ENCODE measurements around the gene TENT5C. TPM values are rescaled to one million over a fixed set of nuclear protein-coding genes. Genes with fewer than 3 reads are reported as not detected.
"Not testable (repeated sequence)": the region's sequence is repeated elsewhere in the genome, so short reads cannot be mapped to it uniquely, and the experiment has no call there.

Gene TENT5C
- 10 to 100 TPM; 17.0 to 20.1 TPM for total RNA-seq

DNA sequence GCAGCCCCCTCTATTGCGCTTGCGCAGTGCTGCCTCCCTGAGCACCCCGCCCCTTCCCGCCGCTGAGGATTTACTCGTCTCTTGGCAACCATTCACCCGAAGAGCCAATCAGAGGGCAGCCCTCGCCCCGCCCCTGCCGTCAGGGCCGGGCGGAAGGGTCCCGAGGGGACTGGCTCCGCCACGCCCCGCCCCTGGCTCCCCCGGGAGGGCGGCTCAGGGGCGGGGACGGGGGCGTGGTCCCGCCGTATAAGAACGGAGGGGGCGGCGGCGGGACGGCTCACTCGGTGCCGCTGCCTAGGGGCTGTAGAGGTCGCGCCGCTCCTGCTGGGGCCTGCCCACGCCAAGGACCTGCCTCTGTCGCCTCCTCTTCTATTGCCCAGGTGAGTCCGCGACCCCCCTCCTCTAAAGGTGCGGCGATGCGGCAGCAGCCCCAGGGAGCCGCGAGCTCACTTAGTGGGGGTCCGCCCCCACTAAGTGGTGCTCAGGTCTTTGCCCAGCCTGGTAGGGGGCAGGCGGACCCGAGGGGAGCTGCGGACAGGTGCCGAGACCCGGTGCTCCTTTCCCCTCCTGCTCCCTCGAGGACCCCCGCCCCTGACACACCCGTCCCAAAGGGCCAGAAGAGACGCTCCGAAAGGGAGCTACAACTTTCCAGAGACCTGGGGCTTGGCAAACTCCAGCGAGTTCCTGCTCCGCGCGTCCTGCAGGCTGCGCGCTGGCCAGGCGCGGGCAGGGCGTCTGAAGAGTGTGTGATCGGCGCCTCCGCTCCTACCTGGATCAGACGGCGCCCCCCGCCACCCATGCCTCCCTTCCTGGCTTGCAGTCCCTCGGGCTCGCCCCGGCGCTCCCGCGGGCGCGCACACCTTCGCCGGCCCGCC, at the start of gene TENT5C:
Gene TENT5C, plus strand, starts transcription at position 275 of the 875 bp plus-strand sequence. CDS start 16,821 bp downstream, outside the sequence.
- Histone ChIP-seq H3K4me3 (peak within 1 kb of the TSS; percentile 72 to 82), H3K4me1 (peaks cover 0 to 43% of the 10 kb centered on the region in 2 donors), H3K9me3 (no peaks in the 10 kb centered on the region), H3K27me3 (no peaks in the 10 kb centered on the region), H3K36me3 (no peaks in the 10 kb centered on the region), H3K27ac (peak within 1 kb of the TSS; percentile 88 to 89)
- DNase-seq (ENCODE audit: low spot score): peak; percentile 98
- TF ChIP-seq, protein P1, sequence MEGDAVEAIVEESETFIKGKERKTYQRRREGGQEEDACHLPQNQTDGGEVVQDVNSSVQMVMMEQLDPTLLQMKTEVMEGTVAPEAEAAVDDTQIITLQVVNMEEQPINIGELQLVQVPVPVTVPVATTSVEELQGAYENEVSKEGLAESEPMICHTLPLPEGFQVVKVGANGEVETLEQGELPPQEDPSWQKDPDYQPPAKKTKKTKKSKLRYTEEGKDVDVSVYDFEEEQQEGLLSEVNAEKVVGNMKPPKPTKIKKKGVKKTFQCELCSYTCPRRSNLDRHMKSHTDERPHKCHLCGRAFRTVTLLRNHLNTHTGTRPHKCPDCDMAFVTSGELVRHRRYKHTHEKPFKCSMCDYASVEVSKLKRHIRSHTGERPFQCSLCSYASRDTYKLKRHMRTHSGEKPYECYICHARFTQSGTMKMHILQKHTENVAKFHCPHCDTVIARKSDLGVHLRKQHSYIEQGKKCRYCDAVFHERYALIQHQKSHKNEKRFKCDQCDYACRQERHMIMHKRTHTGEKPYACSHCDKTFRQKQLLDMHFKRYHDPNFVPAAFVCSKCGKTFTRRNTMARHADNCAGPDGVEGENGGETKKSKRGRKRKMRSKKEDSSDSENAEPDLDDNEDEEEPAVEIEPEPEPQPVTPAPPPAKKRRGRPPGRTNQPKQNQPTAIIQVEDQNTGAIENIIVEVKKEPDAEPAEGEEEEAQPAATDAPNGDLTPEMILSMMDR (IDR thresholded peaks at IDR 0.05): no peak

DNA sequence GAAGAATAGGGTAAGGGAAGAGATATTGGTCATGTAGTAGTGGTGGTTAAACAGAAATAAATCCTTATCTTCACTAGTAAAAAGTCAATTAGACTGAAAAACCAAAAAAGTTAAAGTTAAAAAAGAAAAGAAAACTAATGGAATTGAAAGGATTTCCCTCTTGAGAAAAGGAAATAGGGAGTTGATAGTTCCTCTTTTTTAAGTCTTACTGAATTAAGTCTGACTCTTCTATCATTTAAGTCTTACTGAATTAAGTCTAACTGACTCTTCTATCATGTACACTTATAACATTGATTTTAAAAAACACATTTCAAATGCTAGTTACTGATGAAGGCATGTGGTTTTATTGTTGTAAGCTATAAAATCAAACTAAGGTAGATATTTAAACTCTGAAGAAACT, 49.5 kb upstream of the TENT5C start:
- Histone ChIP-seq H3K9me3 (no peaks in the 10 kb centered on the region), H3K27me3 (no peaks in the 10 kb centered on the region), H3K36me3 (no peaks in the 10 kb centered on the region), H3K4me1 (no peaks in the 10 kb centered on the region), H3K27ac (no peak overlapping the region), H3K4me3 (no peak overlapping the region)
- DNase-seq (ENCODE audit: low spot score): no peak
- TF ChIP-seq, protein P1 (IDR thresholded peaks at IDR 0.05): no peak

DNA sequence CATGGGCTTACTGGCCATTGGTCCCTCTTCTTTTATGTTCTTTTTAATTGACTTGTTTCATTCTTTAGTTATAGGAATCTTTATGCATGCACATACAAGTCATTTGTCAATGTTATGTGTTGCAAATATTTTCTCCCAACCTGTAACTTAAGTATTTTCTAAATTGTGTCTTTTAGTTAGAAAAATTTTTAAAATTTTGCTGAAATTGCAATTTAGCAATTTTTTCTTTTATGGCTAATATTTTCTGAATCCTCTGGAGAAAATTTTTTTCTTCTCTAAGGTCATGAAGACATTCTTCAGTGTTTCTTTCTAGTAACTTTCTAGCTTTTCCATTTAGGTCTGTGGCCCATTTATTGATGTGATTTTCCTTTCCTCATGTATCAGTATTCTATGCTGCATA, 48.9 kb upstream of the TENT5C start:
- TF ChIP-seq, protein P1 (IDR thresholded peaks at IDR 0.05): no peak
- Histone ChIP-seq H3K27me3 (no peaks in the 10 kb centered on the region), H3K9me3 (no peaks in the 10 kb centered on the region), H3K4me3 (no peak overlapping the region), H3K36me3 (no peaks in the 10 kb centered on the region), H3K4me1 (no peaks in the 10 kb centered on the region), H3K27ac (no peak overlapping the region)
- DNase-seq (ENCODE audit: low spot score): no peak

DNA sequence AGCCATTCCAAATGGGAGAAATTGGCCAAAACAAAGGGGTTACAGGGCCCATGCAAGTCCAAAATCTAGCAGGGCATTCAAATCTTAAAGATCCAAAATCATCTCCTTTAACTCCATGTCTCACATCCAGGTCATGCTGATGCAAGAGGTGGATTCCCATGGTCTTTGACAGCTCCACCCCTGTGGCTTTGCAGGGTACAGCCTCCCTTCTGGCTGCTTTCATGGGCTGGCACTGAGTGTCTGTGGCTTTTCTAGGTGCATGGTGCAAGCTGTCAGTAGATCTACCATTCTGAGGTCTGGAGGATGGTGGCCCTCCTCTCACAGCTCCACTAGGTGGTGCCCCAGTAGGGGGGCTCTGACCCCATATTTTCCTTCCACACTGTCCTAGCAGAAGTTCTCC, 47.4 kb upstream of the TENT5C start:
- not testable (repeated sequence) for H3K4me3 ChIP-seq, H3K27ac ChIP-seq, H3K27me3 ChIP-seq, H3K36me3 ChIP-seq, H3K4me1 ChIP-seq, H3K9me3 ChIP-seq
- DNase-seq (ENCODE audit: low spot score): peak; percentile 18

DNA sequence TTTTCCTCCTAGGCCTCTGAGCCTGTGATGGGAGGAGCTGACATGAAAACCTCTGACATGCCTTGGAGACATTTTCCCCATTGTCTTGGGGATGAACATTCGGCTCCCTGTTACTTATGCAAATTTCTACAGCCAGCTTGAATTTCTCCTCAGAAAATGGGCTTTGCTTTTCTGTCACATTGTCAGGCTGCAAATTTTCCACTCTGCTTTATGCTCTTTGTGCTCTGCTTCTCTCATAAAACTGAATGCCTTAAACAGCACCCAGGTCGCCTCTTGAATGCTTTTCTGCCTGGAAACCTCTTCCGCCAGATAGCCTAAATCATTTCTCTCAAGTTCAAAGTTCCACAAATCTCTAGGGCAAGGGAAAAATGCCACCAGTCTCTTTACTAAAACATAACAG, 46.7 kb upstream of the TENT5C start:
- TF ChIP-seq, protein P1 (IDR thresholded peaks at IDR 0.05): no peak
- Histone ChIP-seq H3K36me3 (no peaks in the 10 kb centered on the region), H3K27ac (no peak overlapping the region), H3K4me3 (no peak overlapping the region), H3K9me3 (no peaks in the 10 kb centered on the region), H3K27me3 (no peaks in the 10 kb centered on the region), H3K4me1 (no peaks in the 10 kb centered on the region)
- DNase-seq (ENCODE audit: low spot score): no peak

DNA sequence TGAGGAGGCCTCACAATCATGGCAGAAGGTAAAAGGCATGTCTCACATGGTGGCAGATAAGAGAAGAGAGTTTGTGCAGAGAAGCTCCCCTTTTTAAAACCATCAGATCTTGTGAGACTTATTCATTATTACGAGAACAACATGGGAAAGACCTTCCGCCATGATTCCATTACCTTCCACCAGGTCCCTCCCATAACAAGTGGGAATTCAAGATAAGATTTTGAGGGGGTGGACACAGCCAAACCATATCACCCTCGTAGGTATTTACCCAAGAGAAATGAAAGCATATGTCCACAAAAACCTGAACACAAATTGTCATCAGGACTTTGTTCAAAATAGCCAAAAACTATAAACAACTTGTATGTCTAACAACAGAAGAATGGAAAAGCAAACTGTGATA, 45.9 kb upstream of the TENT5C start:
- Histone ChIP-seq H3K4me3 (no peak overlapping the region), H3K9me3 (no peaks in the 10 kb centered on the region), H3K27me3 (no peaks in the 10 kb centered on the region), H3K4me1 (no peaks in the 10 kb centered on the region), H3K27ac (no peak overlapping the region), H3K36me3 (no peaks in the 10 kb centered on the region)
- no peak for DNase-seq (ENCODE audit: low spot score)
- TF ChIP-seq, protein P1 (IDR thresholded peaks at IDR 0.05): no peak

Data from right atrium auricular region (tissue), 2 donors.